Stimulated activated CD8-positive, alpha-beta memory T cell treated with anti-CD3 and anti-CD28 coated beads, Interleukin-15, amount 100 ng/mL, for 1 hour (primary cell): ENCODE results near the gene SBF2.
A peak's percentile ranks its signal among the peaks of the same experiment; 100 is the strongest.

ENCODE experiments used
- DNase-seq: peaks from one replicate; pipeline ENCODE4 v3.0.0-alpha.2; 2020; ENCODE audit warnings: low read depth

Gene SBF2

DNA sequence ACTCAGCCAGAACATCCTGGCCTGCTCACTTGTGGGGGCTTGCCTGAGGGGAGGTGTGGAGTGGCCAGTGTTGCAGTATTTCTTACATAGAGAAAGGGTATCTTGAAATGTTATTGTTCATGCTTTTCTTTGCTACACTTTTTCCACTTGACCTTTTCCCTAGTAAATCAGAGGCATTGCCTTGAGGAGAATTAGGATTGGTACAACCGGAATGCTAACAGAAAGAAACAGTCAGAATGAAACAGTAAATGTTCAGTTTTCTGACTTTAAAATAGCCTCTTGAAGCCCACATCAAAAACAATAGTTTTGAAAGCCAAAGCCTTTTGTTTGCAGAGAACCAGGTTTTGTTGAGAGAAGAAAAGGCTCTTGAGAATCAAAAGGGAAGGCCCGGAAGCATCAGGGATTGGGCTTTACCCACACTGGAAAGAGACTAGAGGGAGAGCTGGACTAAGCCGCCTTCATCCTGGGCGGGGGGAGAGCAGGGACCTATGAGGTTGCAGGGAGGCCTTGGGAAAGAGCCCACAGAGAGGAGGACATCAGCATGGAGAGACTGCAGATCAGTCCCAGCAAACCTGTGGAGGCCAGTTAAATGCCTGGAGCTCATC, 23.2 kb upstream of the SBF2 start:
- no peak for DNase-seq

DNA sequence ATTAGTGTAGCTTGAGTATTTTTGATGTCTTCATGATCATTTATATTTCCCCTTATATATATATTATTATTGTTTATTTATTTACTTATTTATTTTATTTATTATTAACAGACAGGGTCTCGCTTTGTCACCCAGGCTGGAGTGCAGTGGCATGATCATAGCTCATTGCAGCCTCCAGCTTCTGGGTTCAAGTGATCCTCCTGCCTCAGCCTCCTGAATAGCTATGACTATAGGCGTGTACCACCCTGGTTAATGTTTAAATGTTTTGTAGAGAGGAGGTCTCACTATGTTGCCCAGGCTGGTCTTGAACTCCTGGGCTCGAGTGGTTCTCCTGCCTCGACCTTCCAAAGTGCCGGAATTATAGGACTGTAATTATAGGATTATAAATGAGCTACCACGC, 21.1 kb upstream of the SBF2 start:
- DNase-seq = no peak

DNA sequence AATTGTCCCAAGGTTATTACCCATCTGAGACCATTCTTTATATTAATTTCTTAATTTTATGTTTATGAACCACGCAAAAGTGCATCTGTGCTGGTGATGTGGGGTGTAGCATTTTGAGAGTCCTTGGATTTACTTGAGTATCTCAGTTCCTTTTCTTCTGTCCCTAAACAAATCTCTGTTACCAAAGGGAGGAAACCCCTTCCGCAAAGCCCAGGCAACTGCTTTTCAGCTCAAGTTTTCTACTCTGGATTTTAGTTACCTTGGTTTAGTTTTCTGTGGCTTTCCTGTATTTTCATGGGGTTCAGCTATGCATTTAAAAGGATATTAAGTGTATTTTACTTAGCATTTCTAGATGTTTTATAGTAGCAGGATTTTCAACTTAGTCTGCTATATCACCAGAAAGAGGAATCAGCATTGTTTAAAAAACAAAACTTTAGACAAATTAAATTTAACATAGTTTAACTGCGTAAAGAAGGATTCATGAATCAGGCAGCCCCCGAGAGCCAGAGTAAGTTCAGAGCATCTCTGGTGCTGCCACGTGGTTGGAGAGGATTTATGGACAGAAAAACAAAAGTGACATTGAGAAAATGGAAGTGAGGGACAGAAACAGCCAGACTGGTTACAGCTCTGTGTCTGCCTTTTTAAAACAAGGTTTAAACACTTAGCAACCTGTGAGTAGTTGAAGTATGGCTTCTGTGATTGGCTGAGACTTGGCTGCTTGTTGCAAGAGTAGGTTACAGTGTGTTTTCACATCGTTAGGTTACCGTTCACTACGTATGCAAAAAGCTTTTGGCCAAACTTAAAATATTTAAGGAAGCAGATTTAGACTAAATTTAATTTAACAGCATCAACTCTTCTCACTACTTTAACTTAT, 20.4 kb upstream of the SBF2 start:
- no peak for DNase-seq

DNA sequence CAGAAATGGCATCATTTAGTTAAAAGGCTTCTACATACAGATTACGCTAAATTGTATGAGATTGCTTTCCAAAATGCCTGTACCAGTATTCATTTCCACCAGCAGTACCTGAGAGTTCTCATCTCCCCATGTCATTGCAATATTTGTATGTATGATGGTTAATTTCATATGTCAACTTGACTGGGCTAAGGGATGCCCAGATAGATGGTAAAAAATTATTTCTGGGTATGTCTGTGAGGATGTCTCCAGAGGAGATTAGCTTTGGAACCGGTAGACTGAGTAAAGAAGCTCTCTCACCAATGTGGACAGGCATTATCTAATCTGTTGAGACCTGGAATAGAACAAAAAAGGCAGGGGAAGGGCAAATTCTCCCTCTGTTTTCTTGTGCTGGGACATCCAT, 17.8 kb upstream of the SBF2 start:
- DNase-seq = no peak

DNA sequence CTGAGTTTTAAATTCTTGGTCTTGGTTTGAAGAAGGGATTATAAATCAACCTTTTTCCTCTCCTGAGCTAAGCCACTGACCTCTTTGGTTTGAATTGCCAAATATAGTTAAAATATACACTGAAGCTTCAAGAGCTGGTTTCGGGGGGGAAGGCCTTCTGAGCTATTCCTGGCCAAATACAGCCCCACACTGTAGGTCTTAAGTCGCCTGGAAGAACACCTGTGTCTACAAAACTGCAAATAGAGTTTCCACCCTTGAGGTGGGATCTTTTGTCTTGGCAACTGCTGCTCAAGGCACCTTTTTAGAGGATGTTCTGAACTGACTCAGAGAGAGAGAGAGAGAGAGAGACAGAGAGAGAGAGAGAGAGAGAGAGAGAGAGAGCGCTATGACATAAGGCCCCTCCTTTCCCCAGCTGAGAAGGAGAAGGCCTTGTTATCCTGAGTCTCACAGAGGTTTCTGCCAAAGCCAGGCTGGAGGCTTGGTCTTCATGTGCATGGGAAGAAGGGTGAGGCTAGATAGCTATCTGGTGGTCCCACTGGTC, 16.4 kb upstream of the SBF2 start:
- DNase-seq = no peak

DNA sequence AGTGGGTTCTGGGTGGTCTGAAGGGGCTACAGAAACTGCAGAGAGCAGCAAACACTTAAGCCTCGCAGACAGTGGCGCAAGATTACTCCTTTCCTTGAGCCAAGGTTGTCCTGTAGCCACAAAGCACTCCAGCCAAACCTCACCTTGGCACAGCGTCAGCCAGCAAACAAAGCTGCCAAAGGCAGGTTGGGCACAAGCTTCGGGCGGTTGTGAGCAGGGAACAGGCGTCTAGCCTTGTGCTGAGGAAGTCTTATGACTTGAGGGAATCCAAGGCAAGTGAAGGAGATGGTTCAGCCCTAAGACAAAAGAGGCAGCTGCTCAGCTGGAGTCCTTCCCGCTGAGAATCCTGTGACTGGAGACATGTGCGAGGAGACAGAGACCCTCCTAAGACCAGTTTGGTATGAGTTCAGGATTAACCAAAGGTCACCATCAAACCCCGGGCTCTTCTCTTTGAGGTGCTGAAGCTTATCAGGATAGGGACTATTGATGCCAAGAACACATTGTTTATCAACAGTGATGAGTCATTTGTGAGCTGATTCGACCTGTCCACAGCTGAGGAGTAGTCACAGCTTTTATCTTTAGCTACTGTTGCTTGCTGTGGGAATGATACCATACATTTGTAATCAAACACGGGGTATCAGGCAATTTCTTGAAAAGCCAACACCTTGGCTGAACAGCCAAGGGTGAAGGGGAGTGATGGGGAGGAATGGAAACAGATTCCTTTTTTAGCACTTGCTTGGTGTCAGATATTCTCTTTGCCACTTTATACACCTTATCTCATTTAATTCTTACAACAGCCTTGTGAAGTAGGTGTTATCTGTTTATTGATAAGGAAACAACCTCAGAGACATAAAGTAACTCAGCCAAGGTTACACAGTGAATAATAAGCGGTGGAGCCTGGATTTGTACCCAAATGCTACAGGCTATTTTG, 15.4 kb upstream of the SBF2 start:
- DNase-seq = no peak

DNA sequence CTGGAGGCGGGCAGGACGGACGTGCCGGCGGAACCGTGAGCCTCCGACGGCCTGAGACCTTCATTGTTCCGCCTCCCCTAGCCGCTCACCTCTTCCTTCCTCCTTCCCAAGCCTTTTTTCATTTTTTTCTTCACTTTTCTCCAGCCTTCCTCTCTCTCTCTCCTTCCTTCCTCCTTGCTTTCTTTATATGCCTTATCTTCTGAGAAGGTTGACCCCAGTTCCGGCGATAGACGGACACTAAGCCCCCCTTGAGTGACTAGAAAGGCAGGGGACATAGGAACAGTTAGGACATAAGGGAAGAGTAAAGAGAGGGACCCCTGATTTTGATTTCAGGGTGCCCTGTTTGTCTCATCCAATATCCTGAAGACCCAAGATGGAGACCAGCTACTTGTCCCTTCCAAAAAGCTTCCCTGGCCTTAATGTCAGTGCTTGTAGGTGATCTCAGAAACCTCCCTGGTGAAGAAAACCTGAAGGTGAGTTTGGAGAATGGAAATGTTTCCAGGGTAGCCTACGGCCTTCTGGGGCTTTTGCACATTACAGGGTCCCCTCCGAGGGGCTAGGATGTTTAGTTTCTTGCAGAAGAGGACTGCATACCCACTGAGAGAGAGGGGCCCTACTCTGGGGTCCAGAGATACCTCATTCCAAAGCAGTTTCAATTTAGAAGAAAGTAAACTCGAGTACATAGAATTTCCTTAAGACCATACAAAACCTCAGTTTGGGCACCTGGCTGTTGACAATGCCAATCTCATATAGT, 14.4 kb upstream of the SBF2 start:
- DNase-seq = no peak

DNA sequence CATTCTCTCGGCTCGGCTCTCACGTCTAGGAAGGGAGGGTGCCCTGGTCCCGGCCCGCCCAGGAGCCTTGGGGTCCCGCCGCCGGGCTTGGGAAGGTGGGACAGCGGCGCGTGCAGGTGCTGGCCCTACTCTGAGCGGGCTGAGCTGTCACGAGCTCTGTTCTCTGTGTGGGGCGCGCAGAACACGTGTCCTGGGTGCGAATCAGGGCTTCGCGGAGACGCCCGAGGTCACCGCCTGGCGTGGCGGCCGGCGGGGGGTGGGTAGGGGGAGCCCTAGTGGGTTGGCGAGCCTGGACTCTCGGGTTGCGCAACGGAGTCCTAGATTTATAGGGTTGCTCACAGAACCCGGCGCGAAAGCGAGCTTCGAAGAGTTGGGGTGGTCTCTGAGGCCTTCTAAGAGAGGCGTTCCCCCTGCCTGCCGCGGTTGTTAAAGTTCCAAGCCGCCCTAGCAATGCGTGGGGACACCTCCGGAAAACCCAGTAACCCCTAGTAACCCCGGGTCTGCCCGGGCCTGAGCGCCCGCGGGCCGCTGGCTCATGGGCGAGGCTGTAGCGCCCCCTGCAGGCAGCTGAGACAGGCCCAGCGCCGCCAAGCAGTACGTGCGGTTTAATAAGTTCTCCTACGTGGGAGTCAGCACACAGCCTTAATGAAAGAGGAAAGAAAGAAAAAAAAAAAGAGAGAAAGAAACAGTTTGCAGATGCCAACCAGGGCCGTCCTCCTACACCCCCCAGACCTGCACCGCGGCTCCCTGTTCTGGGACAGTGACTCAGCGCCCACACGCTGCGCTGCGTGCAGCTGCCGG, 13.6 kb upstream of the SBF2 start:
- peak; percentile 67 for DNase-seq

DNA sequence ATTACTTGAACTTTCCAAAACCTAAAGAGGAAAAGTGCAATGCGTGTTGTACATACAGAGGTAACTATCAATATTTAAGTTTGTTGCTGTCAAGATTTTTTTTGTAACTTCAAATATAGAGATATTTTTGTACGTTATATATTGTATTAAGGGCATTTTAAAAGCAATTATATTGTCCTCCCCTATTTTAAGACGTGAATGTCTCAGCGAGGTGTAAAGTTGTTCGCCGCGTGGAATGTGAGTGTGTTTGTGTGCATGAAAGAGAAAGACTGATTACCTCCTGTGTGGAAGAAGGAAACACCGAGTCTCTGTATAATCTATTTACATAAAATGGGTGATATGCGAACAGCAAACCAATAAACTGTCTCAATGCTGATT, 13.0 kb upstream of the SBF2 start:
- no peak for DNase-seq

DNA sequence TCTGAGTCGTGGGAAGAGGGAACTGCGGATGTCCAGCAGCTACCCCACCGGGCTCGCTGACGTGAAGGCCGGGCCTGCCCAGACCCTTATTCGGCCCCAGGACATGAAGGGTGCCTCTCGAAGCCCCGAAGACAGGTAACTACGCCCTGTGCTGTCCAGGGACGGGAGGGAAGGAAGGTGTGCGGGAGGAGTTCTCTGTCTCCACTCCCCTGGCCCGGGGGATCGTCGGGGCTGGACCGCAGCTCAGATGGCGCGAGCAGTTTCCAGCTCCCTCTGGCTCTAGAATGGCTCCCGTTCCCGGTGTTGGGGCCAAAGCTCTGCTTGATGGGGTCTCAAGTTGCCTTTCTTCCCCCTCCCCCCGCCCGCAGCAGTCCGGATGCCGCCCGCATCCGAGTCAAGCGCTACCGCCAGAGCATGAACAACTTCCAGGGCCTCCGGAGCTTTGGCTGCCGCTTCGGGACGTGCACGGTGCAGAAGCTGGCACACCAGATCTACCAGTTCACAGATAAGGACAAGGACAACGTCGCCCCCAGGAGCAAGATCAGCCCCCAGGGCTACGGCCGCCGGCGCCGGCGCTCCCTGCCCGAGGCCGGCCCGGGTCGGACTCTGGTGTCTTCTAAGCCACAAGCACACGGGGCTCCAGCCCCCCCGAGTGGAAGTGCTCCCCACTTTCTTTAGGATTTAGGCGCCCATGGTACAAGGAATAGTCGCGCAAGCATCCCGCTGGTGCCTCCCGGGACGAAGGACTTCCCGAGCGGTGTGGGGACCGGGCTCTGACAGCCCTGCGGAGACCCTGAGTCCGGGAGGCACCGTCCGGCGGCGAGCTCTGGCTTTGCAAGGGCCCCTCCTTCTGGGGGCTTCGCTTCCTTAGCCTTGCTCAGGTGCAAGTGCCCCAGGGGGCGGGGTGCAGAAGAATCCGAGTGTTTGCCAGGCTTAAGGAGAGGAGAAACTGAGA, 12.2 kb upstream of the SBF2 start:
- no peak for DNase-seq

DNA sequence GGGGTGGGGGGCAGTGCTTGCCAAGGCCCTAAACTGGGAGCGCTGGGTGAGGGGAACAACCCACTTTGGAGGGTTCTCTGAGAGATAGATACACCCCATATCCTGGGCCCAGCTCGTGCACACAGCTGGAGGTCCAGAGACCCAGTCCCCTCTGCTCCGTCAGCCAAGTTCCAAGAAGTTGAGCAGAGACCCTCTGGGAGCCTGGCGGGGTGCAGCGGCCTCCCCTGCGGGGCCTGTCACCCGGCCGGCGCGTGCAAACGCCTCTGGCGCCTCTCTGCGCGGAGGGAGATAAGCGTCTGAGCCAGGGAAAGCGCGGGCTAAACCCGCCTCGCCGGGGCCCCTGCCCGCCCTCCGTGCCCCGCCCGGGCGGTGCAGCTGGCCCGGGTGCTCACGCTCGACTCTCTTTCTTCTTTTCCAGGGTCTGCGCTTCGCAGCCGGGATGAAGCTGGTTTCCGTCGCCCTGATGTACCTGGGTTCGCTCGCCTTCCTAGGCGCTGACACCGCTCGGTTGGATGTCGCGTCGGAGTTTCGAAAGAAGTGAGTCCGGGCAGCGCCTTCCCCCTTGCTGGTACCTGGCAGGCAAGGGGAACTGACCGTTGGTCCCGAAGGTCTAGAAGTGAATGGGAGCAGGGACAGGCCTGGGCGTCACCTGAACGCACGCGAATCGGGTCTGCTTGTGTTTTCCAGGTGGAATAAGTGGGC, 11.4 kb upstream of the SBF2 start:
- DNase-seq = no peak

DNA sequence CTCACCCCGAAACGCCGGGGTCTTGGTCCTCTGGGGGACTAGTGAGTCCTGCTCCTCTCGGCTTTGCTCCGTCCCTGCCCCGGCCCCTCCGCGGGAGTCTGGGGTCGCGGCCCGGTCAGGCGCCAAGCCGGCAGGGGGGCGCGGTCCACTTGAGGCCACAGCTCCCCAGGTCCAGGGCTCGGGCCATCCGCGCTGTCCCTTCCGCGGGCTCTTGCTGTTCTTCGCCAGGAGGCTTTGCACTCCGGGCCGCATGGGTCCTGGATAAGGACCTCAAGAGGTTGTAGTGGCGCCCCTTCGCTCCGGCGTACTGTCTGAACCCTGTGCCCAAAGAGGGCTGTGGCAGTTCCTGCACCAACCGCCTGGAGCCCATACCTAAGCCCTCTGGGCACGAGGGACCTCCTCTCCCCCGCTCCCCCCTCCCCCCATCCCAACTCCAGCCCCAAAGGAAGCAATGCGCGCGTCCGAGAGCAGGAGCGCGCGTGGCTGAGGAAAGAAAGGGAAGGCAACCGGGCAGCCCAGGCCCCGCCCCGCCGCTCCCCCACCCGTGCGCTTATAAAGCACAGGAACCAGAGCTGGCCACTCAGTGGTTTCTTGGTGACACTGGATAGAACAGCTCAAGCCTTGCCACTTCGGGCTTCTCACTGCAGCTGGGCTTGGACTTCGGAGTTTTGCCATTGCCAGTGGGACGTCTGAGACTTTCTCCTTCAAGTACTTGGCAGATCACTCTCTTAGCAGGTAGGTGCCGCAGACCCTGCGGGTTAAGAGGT, 10.7 kb upstream of the SBF2 start, which contains the start of gene ADM:
Gene ADM (plus strand): TSS at position 579 of the 767 bp plus-strand sequence. CDS start 628 bp downstream, outside the sequence.
- DNase-seq = no peak

DNA sequence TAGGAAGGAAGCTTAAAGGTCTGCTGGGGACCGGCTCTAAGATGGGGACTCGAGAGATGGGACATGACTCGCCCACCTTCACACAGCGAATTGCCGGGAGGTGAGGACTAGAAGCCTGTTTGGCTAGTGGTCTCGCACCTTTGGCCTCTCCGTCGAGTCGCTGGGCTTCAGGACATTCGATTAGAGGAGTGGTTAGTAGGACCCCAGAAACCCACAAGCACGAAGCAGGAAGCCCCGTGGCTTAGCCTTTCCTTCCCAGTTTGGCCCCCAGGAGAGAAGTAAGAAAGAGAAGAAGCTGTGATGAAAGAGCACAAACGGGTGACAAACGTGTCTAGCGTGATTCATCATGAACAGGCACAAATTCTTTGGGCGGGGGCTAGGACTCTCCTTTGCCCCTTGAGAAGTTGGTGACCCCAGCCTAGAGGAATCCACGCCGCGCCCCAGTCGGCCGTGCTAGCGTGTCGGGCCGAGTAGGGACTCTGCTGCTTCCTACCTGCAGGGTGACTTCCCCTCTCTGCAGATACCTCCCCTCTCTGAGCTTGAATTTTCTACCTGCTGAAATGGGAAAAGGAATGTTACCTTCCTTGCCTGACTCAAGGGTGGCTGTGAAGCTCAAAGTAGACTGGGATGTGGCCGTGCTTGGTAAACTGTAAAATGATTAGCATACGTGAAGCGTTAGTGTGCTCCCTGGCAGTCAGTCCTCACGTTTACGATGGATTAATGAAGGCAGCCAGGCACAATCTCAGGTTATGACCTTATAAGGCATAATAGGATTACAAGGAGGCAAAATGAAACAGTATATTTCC, 9.7 kb upstream of the SBF2 start:
- DNase-seq = no peak

DNA sequence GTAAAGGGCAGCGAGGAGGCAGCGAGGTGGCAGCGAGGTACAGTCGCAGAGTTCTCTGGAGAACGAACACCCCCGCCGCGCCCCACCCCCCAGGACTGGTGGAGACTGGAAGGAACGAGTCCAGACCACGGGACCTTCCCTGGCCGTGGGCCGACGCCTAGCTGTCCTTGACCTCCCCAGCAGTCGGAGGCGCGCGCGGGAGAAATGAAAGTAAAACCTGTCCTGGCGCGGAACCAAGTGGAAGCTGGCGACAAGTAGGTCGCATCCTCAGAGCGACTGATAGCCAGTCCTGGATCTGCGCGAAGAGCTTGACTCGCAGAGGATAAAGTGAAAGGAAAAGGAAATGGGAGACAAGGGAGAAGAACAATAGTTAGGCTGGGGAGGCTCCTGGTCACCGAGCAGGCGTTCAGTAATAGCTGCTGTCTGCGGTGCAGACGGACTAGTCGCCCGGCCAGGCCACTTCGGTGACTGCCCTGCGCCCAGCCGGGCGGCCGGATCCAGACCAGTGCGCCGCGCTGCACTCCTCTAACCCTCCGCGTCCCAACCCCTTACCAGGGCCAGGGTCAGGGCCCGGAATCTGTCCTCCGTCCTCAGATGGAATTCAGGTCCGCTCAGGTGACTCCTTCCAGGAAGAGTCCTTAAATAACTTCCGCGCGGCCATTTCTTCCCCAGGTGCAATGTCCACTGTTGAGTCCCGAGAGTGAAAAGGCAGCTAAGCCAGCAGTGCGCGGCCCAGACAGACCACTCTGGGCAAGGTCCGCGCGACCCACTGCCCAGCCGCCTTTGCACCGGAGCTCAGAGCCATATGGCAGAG, 8.9 kb upstream of the SBF2 start:
- DNase-seq = peak; percentile 56

DNA sequence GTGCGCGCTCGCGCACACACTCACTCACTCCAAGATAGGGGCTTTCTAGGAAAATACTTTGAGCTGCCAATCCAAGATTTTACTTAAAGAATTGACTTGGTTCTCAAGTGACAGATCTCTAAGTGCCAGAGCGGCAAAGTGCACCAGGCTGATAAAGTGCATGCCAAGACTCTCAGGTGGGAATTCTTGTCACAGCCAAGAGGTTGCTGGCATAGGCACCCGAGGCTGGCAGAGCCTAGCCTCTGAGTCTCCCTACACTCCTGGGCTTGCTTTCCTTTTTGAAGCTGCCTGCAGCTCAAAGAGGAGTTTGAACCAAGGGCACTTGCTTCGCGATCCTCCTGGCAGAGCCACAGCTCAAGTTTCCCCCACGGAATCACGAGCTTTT, 8.3 kb upstream of the SBF2 start:
- no peak for DNase-seq

DNA sequence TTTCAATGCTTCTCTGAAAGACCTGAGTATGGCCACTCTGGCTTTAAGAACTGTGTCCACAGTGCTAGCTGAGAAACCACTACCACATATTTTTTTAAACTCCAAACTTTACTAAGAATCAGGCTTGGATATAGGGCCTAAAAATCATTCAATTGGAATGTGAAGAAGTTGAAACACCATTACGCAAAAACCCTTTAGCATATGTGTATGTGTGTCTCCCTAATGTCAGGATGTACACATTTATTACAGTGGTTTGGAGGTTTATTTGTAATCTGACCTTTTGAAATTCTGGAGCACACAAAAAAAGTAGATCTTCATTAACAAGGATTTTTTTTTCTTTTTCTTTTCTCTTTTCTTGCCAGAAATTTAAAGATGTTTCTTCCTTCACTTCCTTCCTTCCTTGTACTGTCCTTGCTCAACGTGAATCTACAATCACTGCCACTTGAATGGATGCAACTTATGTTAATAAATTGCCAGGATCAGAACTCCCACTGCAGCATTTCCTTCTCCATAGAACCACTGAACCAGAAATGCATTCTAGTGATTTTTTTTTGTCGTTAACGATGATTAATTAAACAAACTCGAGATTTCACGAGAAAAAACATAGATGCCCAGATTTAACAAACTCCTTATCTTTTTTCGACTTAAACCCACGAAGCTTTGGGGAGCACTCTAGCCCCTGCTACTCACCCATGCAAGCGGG, 7.8 kb upstream of the SBF2 start:
- DNase-seq = no peak
